Liver (tissue), 9 donors: ENCODE results near the gene MRPL18. TPM values are rescaled to one million over a fixed set of nuclear protein-coding genes. Genes with fewer than 3 reads are reported as not detected.

Experiments used
- DNase-seq: peaks from one replicate; pipeline ENCODE4 v3.0.0-alpha.2; 2017; ENCODE audit warnings: low spot score
- H3K27ac ChIP-seq, 2 donors: one replicate each; pipeline ENCODE4 v1.7.0; 2013; ENCODE audit warnings: inconsistent platforms in 2 of 2, low read length in 2 of 2, control low read depth in 1 of 2, low read depth in 1 of 2, mild to moderate bottlenecking in 1 of 2
- H3K27me3 ChIP-seq, 4 donors: one replicate each; pipeline versions ENCODE4 v1.6.1 to v1.7.0; 2013; ENCODE audit warnings: low read length in 3 of 4, inconsistent platforms in 1 of 4, mild to moderate bottlenecking in 1 of 4, moderate library complexity in 1 of 4; ENCODE audit not compliant: control insufficient read depth in 4 of 4, insufficient read depth in 4 of 4
- H3K36me3 ChIP-seq, 4 donors: one replicate each; pipeline versions ENCODE4 v1.6.1 to v1.7.0; 2013; ENCODE audit warnings: low read length in 3 of 4, mild to moderate bottlenecking in 3 of 4, low read depth in 1 of 4, moderate library complexity in 1 of 4; ENCODE audit not compliant: control insufficient read depth in 4 of 4, insufficient read depth in 3 of 4
- H3K4me1 ChIP-seq, 4 donors: one replicate each; pipeline versions ENCODE4 v1.6.1 to v1.7.0; 2013; ENCODE audit warnings: low read length in 3 of 4, mild to moderate bottlenecking in 3 of 4, moderate library complexity in 1 of 4; ENCODE audit not compliant: control insufficient read depth in 4 of 4, insufficient read depth in 4 of 4
- H3K4me3 ChIP-seq, 3 donors: one replicate each; pipeline versions ENCODE4 v1.6.1 to v1.7.0; 2013; ENCODE audit warnings: low read length in 3 of 3, control low read depth in 1 of 3, low read depth in 1 of 3, mild to moderate bottlenecking in 1 of 3
- H3K9ac ChIP-seq, 2 donors: one replicate each; pipeline ENCODE4 v1.7.0; 2013; ENCODE audit warnings: low read length in 2 of 2, mild to moderate bottlenecking in 2 of 2, moderate library complexity in 2 of 2, control low read depth in 1 of 2, low read depth in 1 of 2
- H3K9me3 ChIP-seq, 4 donors: one replicate each; pipeline versions ENCODE4 v1.6.1 to v1.7.0; 2013; ENCODE audit warnings: low read length in 3 of 4; ENCODE audit not compliant: control insufficient read depth in 4 of 4
- ATF3 ChIP-seq: IDR thresholded peaks from 2 replicates; pipeline ENCODE4 v1.6.1; 2016; ENCODE audit warnings: antibody characterized with exemption
- EGR1 ChIP-seq, 2 donors: IDR thresholded peaks; 2 replicates each; pipeline ENCODE4 v1.6.1; 2016 to 2018; ENCODE audit warnings: antibody characterized with exemption in 2 of 2, low read depth in 2 of 2
- FOXA1 ChIP-seq: IDR thresholded peaks from 2 replicates; pipeline ENCODE4 v1.6.1; 2016; ENCODE audit warnings: antibody characterized with exemption
- FOXA2 ChIP-seq: IDR thresholded peaks from 2 replicates; pipeline ENCODE4 v1.6.1; 2016; ENCODE audit warnings: antibody characterized with exemption
- GABPA ChIP-seq, 2 donors: IDR thresholded peaks in 1 of 2; conservative IDR thresholded peaks in 1 of 2; 2 replicates each; pipeline ENCODE4 v1.6.1; 2016; ENCODE audit warnings: antibody characterized with exemption in 2 of 2, mild to moderate bottlenecking in 1 of 2, moderate library complexity in 1 of 2
- HNF4A ChIP-seq, 2 donors: conservative IDR thresholded peaks; 2 replicates each; pipeline ENCODE4 v1.6.1; 2016; ENCODE audit warnings: antibody characterized with exemption in 2 of 2, mild to moderate bottlenecking in 2 of 2
- HNF4G ChIP-seq: IDR thresholded peaks from 2 replicates; pipeline ENCODE4 v1.6.1; 2016; ENCODE audit warnings: antibody characterized with exemption
- JUND ChIP-seq, 2 donors: IDR thresholded peaks; 2 replicates each; pipeline ENCODE4 v1.6.1; 2016; ENCODE audit warnings: antibody characterized with exemption in 2 of 2
- RAD21 ChIP-seq, 2 donors: IDR thresholded peaks; 2 replicates each; pipeline ENCODE4 v1.6.1; 2016; ENCODE audit warnings: antibody characterized with exemption in 2 of 2, mild to moderate bottlenecking in 2 of 2
- REST ChIP-seq: IDR thresholded peaks from 2 replicates; pipeline ENCODE4 v1.6.1; 2016; ENCODE audit warnings: antibody characterized with exemption, mild to moderate bottlenecking
- SP1 ChIP-seq: IDR thresholded peaks from 2 replicates; pipeline ENCODE4 v1.6.1; 2018; ENCODE audit warnings: antibody characterized with exemption, mild to moderate bottlenecking
- TAF1 ChIP-seq: conservative IDR thresholded peaks from 2 replicates; pipeline ENCODE4 v1.6.1; 2016; ENCODE audit warnings: antibody characterized with exemption, mild to moderate bottlenecking
- YY1 ChIP-seq: IDR thresholded peaks from 2 replicates; pipeline ENCODE4 v1.6.1; 2016; ENCODE audit warnings: antibody characterized with exemption, mild to moderate bottlenecking
- ZBTB33 ChIP-seq: IDR thresholded peaks from 2 replicates; pipeline ENCODE4 v1.6.1; 2016; ENCODE audit warnings: antibody characterized with exemption
- WGBS: extraction: QIAGEN DNeasy Blood & Tissue Kit; methylation state at CpG from one replicate; pipeline ENCODE4 v1.1.7; 2013; 5-methylcytosine and 5-hydroxymethylcytosine counted together
- polyA plus RNA-seq, 2 donors: library from polyadenylated mRNA; stranded (reverse) in 1 of 2; unstranded in 1 of 2; fragments of 200-250 nt in 1 of 2; fragments of >200 nt in 1 of 2; fragmentation: Nextera tagmentation in 1 of 2; extraction: Ambion mirVana in 1 of 2; gene quantifications; one replicate each; pipeline versions ENCODE4 v1.2.1 to v1.2.3, GENCODE V29; 2013 to 2015
- total RNA-seq, 2 donors: library from RNA; depleted of rRNA; stranded (reverse); fragments of >200 nt; gene quantifications; one replicate each; pipeline ENCODE4 v1.2.3, GENCODE V29; 2014
- TF ChIP-seq, protein P1 (sequence below): IDR thresholded peaks from 2 replicates; pipeline ENCODE4 v1.6.1; 2016; ENCODE audit warnings: antibody characterized with exemption
- donor health status: healthy.
- donor health status: healthy.
- donor health status: healthy.
- donor health status: healthy.
- donor health status: healthy.

The MRPL18 gene
- total and polyA plus RNA-seq, 4 donors, result 32.5 to 61.9 (median 41.9) TPM

- Histone ChIP-seq H3K36me3 (peaks cover 14 to 69% (median 50%) of the 10 kb centered on the region in 4 donors), H3K27me3 (no peaks in the 10 kb centered on the region), H3K9ac (no peak overlapping the region), H3K4me3 (no peak overlapping the region), H3K9me3 (no peaks in the 10 kb centered on the region), H3K27ac (no peak overlapping the region), H3K4me1 (peaks cover 0 to 9% (median 4%) of the 10 kb centered on the region in 4 donors)
- DNase-seq, result no peak
- no peak for TF ChIP-seq HNF4A (conservative IDR thresholded peaks at IDR 0.05)
These were observed 20.8 kb upstream of the MRPL18 start for GRCh38 chr6:159769470-159769869.

DNA sequence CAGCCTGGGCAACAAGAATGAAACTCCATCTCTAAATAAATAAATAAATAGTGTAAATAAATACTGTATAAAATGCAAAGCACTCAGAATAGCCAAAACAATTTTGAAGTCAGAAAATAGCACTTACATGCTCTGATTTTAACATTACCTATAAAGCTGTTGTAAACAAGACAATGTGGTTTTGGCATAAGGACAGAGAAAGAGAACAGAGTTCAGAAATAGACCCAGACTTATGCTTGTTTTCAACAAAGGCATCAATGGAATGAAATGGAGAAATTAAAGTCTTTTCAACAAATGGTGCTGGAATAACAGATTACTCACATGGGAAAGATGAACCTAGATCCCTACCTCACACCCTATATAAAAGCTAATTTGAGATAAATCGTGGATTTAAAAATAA is 18.1 kb upstream of the MRPL18 start:
- no peak for DNase-seq
- no peaks in the 10 kb centered on the region for H3K9me3 ChIP-seq
- no peaks in the 10 kb centered on the region for H3K27me3 ChIP-seq
- H3K36me3 ChIP-seq, result peaks cover 17 to 82% (median 66%) of the 10 kb centered on the region in 4 donors
- no peak overlapping the region for H3K4me3 ChIP-seq
- H3K27ac ChIP-seq, result no peak overlapping the region
- no peak overlapping the region for H3K9ac ChIP-seq
- no peaks in the 10 kb centered on the region for H3K4me1 ChIP-seq
- TF ChIP-seq JUND (IDR thresholded peaks at IDR 0.05), result no peak
- TF ChIP-seq TAF1, result no peak
- no peak for TF ChIP-seq EGR1 (IDR thresholded peaks at IDR 0.05; ENCODE audit: low read depth in 2 of 2)
- TF ChIP-seq ZBTB33, result no peak
- no peak for TF ChIP-seq SP1
- TF ChIP-seq HNF4G, result no peak
- TF ChIP-seq RAD21 (IDR thresholded peaks at IDR 0.05), result no peak
- no peak for TF ChIP-seq HNF4A (conservative IDR thresholded peaks at IDR 0.05)
- no peak for TF ChIP-seq FOXA2
- TF ChIP-seq GABPA (IDR thresholded peaks at IDR 0.05 in 1 of 2, conservative IDR thresholded peaks at IDR 0.05 in 1 of 2), result no peak
- 0% methylated on average over 1 of the region's 1 CpG for WGBS

DNA sequence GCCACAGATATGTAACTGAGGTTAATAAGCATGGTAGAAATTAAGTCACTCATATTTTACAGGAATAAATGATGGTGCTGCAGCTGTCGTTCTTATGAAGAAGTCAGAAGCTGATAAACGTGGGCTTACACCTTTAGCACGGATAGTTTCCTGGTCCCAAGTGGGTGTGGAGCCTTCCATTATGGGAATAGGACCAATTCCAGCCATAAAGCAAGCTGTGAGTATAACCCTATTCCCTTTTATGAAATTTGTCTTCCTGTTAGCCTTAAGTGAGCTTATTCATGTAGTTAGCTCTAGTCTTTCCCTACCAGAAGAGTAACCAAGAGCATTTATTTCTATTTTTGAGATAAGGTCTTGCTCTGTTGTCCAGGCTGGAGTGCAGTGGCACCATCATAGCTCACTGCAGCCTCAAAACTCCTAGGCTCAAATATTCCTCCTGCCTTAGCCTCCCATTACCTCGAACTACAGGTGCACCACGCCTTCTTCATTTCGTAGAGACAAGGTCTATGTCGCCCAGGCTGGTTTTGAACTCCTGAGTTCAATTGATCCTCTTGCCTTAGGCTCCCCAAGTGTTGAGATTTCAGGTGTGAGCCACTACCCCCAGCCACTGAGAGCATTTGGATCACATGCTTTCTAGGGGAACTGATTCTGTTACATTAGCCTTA is 12.9 kb upstream of the MRPL18 start:
- no peak overlapping the region for H3K4me3 ChIP-seq
- 83% methylated on average over 7 of the region's 7 CpGs for WGBS
- H3K4me1 ChIP-seq, result peaks cover 0 to 2% (median 0%) of the 10 kb centered on the region in 4 donors
- DNase-seq, result no peak
- H3K36me3 ChIP-seq, result peaks cover 8 to 85% (median 77%) of the 10 kb centered on the region in 4 donors
- H3K9ac ChIP-seq, result no peak overlapping the region
- no peak overlapping the region for H3K27ac ChIP-seq
- no peaks in the 10 kb centered on the region for H3K9me3 ChIP-seq
- no peaks in the 10 kb centered on the region for H3K27me3 ChIP-seq
- TF ChIP-seq ATF3, result no peak
- TF ChIP-seq REST, result no peak
- TF ChIP-seq, protein P1, sequence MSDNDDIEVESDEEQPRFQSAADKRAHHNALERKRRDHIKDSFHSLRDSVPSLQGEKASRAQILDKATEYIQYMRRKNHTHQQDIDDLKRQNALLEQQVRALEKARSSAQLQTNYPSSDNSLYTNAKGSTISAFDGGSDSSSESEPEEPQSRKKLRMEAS, result no peak
- no peak for TF ChIP-seq YY1
- no peak for TF ChIP-seq FOXA1
- no peak for TF ChIP-seq HNF4G
